HG02571 (cell line): ENCODE results near the gene OTULIN.

Source experiments
- ATAC-seq: cut with Tn5 transposase; IDR thresholded peaks from one replicate; pipeline ENCODE4 v1.9.1; 2021; ENCODE audit warnings: mild to moderate bottlenecking, moderate library complexity; ENCODE audit not compliant: unreplicated experiment

Gene OTULIN

GRCh38 chr5:14716755-14717752 is 52.5 kb downstream of the OTULIN start:
- no peak for ATAC-seq

- no peak for ATAC-seq
These were observed 54.3 kb downstream of the OTULIN start for GRCh38 chr5:14718778-14719177.

DNA sequence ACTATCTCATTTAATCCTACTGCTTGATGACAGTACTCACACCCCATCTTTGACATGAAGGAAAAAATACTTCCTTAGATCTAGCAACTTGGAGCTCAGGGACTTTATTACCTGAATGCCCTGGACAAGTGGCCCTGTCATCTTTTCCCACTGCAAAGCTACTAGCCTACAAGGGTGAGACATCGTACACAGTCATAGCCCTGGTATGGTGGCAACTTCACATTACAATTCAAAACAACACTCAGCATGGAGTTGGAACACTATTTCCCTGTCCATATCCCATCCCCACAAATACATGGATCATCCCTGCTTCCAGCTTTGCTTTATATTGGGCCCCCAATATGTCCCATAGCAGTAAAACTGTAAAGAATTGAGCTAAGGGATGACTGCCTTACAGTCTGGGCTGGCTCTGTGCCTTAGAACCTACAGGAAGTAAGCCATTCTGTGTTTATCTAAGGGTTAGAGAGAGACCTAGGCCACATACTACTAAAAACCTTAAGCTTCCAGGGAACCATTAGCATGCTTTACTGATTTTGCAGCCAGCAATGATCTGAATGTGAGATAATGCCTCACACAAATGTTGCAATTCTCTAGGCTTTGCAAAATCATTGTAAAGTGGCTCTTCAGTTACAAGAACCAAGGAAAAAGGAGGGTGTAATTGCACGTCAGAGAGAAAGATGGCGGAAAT is 55.9 kb downstream of the OTULIN start:
- no peak for ATAC-seq

DNA sequence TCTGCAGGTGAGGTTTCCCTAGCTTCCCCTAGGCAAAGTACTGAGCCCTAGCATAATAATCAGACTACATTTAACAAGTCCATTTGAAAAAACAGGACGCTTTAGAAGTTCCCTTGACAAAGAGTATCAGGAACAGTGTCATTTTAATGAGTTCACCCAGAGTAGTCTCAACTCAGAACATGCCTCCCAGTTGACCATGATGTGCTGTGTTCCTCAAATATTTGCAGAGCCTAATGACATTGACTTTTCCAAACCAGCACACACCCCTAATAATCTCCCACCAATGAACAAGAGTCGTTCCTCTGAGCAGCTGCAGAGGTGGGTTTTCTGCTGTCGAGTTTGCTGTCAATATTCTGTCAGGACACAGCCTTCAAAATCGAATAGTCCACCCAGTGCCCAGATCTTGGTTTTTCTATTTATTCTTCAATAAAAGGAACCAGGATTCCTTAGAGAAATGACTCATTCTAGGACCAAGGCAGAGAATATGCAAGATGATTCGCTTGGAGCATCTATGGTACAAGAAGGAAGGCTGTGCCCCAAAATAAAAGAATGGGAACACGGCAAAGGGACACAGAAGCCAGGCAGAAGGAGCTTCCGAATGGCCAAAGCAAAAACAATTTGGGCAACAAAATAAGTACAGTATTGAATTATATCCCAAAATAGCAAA is 57.6 kb downstream of the OTULIN start:
- no peak for ATAC-seq

- no peak for ATAC-seq
These were observed 58.4 kb downstream of the OTULIN start for GRCh38 chr5:14722923-14723322.

GRCh38 chr5:14723701-14724132 is 59.2 kb downstream of the OTULIN start:
- ATAC-seq = no peak

- ATAC-seq = no peak
These were observed 60.1 kb downstream of the OTULIN start for GRCh38 chr5:14724633-14725032.

GRCh38 chr5:14726066-14726838 is 61.7 kb downstream of the OTULIN start:
- ATAC-seq = no peak

DNA sequence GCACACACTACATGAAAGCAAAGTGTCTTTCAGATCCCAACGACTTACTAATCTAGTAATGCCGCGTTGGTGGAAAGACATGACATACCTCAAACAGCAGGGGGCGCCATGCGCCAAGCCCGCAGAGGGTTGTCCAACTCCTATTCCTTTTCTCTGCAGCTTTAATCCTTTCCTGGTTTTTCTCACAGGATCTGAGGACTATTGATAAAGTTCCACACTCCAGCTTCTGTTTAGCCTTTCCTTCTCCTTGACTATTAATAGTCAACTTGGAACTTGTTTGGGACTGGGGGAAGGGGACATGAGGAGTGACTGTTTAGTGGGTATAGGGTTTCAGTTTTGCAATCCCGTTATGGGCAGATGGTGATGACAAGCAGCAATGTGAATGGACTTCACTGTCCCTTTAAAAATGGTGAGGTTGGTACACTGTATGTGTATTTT is 62.9 kb downstream of the OTULIN start:
- ATAC-seq = no peak

DNA sequence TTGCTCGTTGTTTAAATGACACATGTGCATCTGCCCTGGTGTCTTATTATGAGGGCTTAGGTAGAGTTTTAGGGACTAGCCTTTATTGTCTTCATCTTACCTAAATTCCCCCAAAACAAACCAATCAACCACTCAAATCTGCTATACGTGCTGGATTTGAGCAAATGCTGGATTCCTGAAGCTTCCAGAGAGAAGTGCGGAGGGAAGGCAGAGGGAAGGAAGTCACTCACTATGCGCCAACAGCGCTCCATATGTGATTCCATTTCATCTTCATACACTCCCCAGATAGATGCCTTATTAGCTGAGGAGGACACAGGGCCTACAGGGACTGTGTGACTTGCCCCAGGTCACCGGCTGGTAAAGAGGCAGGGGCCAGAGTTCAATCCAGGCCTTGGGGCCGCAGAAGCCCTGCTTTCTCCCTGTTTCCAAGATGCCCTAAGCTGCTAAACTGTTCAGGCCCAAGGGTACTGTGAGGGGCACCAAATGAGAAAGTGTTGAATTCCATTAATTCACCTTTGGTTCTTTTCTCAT is 63.5 kb downstream of the OTULIN start:
- no peak for ATAC-seq

DNA sequence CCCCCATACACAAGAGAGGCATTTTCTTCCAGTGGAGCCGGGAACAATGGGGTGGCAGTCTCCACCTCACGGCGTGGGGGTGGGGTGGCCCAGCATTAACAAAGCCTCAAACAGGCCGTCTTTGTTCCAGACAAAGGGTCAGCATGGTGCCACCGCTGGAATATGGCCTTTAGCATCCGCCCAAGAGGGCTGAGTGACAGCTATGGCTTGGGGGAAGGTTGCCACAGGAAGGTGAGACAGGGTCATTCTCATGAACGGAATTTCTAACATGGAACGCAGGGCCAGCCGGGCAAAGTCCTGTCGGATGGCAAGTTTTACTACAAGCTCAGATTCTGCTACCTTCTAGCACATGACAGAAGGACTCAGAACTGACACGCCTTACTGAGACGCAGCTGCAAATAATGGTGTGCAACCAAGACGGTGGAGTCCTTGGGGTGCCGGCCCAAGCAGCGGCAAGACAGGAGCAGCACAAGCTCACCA is 64.0 kb downstream of the OTULIN start:
- no peak for ATAC-seq

DNA sequence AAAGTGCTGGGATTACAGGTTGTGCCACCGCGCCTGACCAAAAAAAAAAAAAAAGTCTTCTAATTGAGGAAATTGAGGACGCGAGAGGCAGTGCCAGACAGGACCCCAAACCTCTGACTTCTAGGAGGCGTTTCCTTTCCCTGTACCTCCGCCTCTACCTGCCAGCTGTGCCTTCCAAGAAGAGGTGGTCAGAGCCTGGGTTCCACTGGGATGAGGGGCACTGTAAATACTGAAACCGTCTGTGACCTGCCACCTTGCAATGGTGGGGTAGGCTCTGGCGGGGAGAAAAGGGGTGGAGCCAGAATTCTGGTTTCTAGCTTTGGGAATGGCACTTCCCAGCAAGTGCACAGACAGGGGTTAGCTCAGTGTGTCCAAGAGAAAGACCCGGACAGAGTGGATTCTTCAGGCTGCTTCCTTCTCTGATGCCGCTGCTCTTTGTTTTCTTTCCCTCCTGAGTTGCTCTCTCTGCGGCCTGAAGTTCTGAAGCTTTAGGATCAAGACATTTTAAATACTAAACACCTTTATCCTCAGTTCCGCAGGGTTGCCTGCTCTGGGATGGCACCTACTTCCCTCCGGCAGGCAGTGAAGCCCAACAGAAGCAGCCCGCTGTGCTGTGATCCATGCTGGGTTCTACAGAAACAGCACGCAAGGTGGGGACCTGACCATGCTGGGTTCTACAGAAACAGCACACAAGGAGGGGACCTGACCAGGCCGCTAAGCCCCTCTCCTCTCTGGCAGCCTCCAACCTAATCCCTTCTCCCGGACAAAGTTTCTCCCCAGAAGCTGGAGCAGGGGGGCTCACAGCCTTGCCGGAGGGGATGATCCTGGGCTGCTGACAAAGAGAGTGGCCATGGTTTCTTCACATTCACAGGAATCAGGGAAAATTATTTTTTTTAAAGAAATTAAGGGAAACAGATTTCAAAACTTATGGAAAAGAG is 65.2 kb downstream of the OTULIN start:
- ATAC-seq = no peak

GRCh38 chr5:14730466-14730865 is 65.9 kb downstream of the OTULIN start:
- no peak for ATAC-seq

GRCh38 chr5:14730881-14731280 is 66.4 kb downstream of the OTULIN start:
- no peak for ATAC-seq

GRCh38 chr5:14732991-14733390 is 68.5 kb downstream of the OTULIN start:
- no peak for ATAC-seq

GRCh38 chr5:14733661-14734060 is 69.1 kb downstream of the OTULIN start:
- no peak for ATAC-seq

- ATAC-seq = no peak
These were observed 69.9 kb downstream of the OTULIN start for GRCh38 chr5:14734396-14734795.

GRCh38 chr5:14735944-14736343 is 71.4 kb downstream of the OTULIN start:
- ATAC-seq = no peak

GRCh38 chr5:14737291-14737690 is 72.8 kb downstream of the OTULIN start:
- ATAC-seq = no peak
